ENCODE measurements around the gene TRIML2. TPM values are rescaled to one million over a fixed set of nuclear protein-coding genes. Genes with fewer than 3 reads are reported as not detected.

Gene TRIML2
- total and polyA plus RNA-seq, 4 donors, result not detected

DNA sequence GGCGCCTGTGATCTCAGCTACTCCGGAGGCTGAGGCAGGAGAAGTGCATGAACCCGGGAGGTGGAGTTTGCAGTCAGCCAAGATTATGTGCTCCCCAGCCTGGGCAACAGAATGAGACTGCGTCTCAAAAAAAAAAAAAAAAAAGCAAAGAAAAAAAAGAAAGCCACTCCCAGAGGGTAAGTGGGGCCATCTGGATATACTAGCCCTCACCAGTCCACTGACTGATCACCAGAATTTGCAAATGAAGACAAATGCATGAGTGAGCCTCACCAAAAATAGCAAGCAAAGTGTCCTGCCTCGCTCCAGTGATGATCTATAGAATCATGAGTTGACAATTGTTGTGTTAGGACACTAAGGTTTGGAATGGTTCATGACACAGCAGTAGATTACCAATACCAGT is 66.2 kb downstream of the TRIML2 start (continued):
- TF ChIP-seq SP1 (IDR thresholded peaks at IDR 0.05) (no peak), FOXA2 (IDR thresholded peaks at IDR 0.05) (no peak), EGR1 (IDR thresholded peaks at IDR 0.05; ENCODE audit: low read depth in 2 of 2) (no peak)

DNA sequence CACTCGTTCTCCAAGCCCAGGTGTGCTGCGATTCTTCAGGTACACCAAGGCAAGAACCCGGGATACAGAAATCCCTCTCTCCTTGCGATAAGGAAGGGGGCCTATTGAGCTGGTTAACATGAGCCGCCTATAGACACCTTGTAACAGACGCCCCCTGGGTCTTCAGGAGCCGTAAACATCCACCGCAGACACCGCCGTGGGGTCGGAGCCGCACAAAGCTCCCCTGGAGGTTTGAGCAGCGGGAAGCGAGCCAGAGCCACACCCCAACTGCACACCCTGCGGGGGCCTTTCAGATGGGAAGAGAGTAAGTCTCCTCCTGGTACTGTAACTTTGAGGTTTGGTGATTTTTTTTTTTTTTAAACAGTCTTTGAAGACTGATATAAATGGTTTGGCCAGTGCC is 67.2 kb downstream of the TRIML2 start:
- no peak for DNase-seq (ENCODE audit: low spot score)
- Histone ChIP-seq H3K4me3 (ENCODE audit: low read depth in 1 of 3, low read length in 3 of 3) (no peak overlapping the region), H3K9me3 (ENCODE audit: control insufficient read depth in 4 of 4, low read length in 3 of 4) (no peaks in the 10 kb centered on the region), H3K36me3 (ENCODE audit: control insufficient read depth in 4 of 4, insufficient read depth in 3 of 4, low read depth in 1 of 4, low read length in 3 of 4) (no peaks in the 10 kb centered on the region), H3K4me1 (ENCODE audit: control insufficient read depth in 4 of 4, insufficient read depth in 4 of 4, low read length in 3 of 4) (no peaks in the 10 kb centered on the region), H3K27me3 (ENCODE audit: control insufficient read depth in 4 of 4, insufficient read depth in 4 of 4, low read length in 3 of 4) (peaks cover 0 to 2% (median 0%) of the 10 kb centered on the region in 4 donors), H3K27ac (ENCODE audit: low read depth in 1 of 2, low read length in 2 of 2) (no peak overlapping the region), H3K9ac (ENCODE audit: low read depth in 1 of 2, low read length in 2 of 2) (no peak overlapping the region)
- 64% methylated on average over 15 of the region's 15 CpGs for WGBS
- TF ChIP-seq HNF4G (IDR thresholded peaks at IDR 0.05) (no peak), MAX (IDR thresholded peaks at IDR 0.05) (no peak), JUND (IDR thresholded peaks at IDR 0.05) (no peak), NR2F2 (IDR thresholded peaks at IDR 0.05) (no peak), EGR1 (IDR thresholded peaks at IDR 0.05; ENCODE audit: low read depth in 2 of 2) (no peak), HNF4A (conservative IDR thresholded peaks at IDR 0.05) (no peak), FOXA1 (IDR thresholded peaks at IDR 0.05) (no peak), YY1 (IDR thresholded peaks at IDR 0.05) (no peak), SP1 (IDR thresholded peaks at IDR 0.05) (no peak), TAF1 (conservative IDR thresholded peaks at IDR 0.05) (no peak), REST (IDR thresholded peaks at IDR 0.05) (no peak), GABPA (IDR thresholded peaks at IDR 0.05 in 1 of 2, conservative IDR thresholded peaks at IDR 0.05 in 1 of 2) (no peak), RAD21 (IDR thresholded peaks at IDR 0.05) (no peak), FOXA2 (IDR thresholded peaks at IDR 0.05) (no peak), RXRA (IDR thresholded peaks at IDR 0.05) (no peak)
- TF ChIP-seq, protein P1, sequence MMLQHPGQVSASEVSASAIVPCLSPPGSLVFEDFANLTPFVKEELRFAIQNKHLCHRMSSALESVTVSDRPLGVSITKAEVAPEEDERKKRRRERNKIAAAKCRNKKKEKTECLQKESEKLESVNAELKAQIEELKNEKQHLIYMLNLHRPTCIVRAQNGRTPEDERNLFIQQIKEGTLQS (IDR thresholded peaks at IDR 0.05), result no peak
- TF ChIP-seq, protein P2, sequence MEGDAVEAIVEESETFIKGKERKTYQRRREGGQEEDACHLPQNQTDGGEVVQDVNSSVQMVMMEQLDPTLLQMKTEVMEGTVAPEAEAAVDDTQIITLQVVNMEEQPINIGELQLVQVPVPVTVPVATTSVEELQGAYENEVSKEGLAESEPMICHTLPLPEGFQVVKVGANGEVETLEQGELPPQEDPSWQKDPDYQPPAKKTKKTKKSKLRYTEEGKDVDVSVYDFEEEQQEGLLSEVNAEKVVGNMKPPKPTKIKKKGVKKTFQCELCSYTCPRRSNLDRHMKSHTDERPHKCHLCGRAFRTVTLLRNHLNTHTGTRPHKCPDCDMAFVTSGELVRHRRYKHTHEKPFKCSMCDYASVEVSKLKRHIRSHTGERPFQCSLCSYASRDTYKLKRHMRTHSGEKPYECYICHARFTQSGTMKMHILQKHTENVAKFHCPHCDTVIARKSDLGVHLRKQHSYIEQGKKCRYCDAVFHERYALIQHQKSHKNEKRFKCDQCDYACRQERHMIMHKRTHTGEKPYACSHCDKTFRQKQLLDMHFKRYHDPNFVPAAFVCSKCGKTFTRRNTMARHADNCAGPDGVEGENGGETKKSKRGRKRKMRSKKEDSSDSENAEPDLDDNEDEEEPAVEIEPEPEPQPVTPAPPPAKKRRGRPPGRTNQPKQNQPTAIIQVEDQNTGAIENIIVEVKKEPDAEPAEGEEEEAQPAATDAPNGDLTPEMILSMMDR (IDR thresholded peaks at IDR 0.05; ENCODE audit: low read depth, low read length, missing input control), result no peak
- TF ChIP-seq, protein P3, sequence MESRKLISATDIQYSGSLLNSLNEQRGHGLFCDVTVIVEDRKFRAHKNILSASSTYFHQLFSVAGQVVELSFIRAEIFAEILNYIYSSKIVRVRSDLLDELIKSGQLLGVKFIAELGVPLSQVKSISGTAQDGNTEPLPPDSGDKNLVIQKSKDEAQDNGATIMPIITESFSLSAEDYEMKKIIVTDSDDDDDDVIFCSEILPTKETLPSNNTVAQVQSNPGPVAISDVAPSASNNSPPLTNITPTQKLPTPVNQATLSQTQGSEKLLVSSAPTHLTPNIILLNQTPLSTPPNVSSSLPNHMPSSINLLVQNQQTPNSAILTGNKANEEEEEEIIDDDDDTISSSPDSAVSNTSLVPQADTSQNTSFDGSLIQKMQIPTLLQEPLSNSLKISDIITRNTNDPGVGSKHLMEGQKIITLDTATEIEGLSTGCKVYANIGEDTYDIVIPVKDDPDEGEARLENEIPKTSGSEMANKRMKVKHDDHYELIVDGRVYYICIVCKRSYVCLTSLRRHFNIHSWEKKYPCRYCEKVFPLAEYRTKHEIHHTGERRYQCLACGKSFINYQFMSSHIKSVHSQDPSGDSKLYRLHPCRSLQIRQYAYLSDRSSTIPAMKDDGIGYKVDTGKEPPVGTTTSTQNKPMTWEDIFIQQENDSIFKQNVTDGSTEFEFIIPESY (IDR thresholded peaks at IDR 0.05), result no peak
